Lower lobe of right lung (tissue), 2 donors: ENCODE measurements around the gene ZNF587. TPM values are rescaled to one million over a fixed set of nuclear protein-coding genes. Genes with fewer than 3 reads are reported as not detected.
A peak's percentile ranks its signal among the peaks of the same experiment; 100 is the strongest.
"Not testable (repeated sequence)": the region's sequence is repeated elsewhere in the genome, so short reads cannot be mapped to it uniquely, and the experiment has no call there.

Experiments used
- ATAC-seq, 2 donors: fragments of 200-7000 bp; cut with Tn5 transposase; one replicate each; pipeline ENCODE4 v1.9.1; 2020 to 2022; ENCODE audit warnings: mild to moderate bottlenecking in 2 of 2, moderate library complexity in 2 of 2
- DNase-seq: peaks from one replicate; pipeline ENCODE4 v3.0.0-alpha.2; 2020
- H3K27ac ChIP-seq: fragments of 200-600 bp; one replicate; pipeline ENCODE4 v1.8.0; 2022
- H3K27me3 ChIP-seq: fragments of 200-600 bp; one replicate; pipeline ENCODE4 v1.8.0; 2022; ENCODE audit warnings: low read depth
- H3K36me3 ChIP-seq: fragments of 200-600 bp; one replicate; pipeline ENCODE4 v1.8.0; 2022; ENCODE audit warnings: mild to moderate bottlenecking
- H3K4me1 ChIP-seq: fragments of 200-600 bp; one replicate; pipeline ENCODE4 v1.8.0; 2022
- H3K4me3 ChIP-seq: fragments of 200-600 bp; one replicate; pipeline ENCODE4 v1.8.0; 2022; ENCODE audit warnings: mild to moderate bottlenecking
- H3K9me3 ChIP-seq: fragments of 200-600 bp; one replicate; pipeline ENCODE4 v1.8.0; 2022
- intact Hi-C: fragments of 100-400 bp; cut with DNase I; formaldehyde crosslinking; loops from one replicate; pipeline ENCODE4 v1.11.0; 2022
- long read RNA-seq: library from polyadenylated mRNA; unstranded; transcript quantifications from one replicate; pipeline ENCODE4 v2.0.0, GENCODE V29; 2021
- total RNA-seq: library from RNA; stranded (reverse); fragmentation: NEBNext Ultra II Directional; extraction: Animal tissue kit (Norgen Biotek cat#: 25700); gene quantifications from one replicate; pipeline ENCODE4 v1.2.1, GENCODE V29; 2021
- TF ChIP-seq, protein P1 (sequence below): fragments of 200-600 bp; IDR thresholded peaks from one replicate; pipeline ENCODE4 v1.8.0; 2022; ENCODE audit warnings: antibody characterized with exemption, mild to moderate bottlenecking
- donor health status: DM: no; HTN: yes; CAD: no; lungs with severe emphysema.

ZNF587 gene
- total RNA-seq, result 25.6 TPM
- long read RNA-seq, full-length matches to known transcripts, result 1 of 6 reads
- long read RNA-seq, partial matches to known transcripts, result 0 of 6 reads
- long read RNA-seq, other reads (novel, unspliced or antisense), result 5 of 6 reads

DNA sequence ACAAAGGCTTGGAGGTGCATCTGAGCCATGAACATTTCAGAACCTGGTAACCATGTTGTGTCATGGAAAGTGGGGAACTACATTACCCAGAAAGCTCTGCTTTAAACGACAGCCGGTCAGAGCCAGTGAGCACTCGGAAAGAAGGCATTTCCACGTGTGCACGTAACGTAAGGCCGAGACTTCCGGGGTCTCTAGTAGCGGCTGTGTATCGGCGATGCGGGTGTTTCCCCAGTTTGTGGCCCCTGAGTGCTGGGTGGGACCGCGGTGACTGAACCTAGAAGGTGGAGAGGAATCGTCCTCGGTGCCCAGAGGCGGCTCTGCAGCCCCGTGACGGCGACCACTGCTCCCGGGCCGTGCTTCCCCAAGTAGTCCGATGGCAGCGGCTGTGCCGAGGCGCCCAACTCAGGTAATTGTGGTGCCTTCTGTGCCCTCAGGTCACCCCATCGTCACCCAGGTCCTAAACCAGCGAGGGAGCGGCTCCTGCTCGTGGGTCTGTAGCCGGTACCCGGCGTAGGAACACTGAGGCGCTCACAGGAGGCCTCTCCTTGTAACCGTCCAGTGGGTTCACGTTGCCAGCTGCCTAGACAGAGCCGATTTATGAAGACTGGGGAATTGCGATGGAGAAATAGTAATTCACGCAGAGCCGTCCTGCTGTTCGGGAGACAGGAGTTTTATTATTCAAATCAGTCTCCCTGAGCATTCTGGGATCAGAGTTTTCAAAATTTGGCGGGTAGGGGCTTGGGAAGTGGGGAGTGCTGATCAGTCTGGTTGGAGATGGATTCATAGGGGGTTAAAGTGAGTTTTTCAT is at the start of gene ZNF587:
Gene ZNF587, plus strand, starts transcription at position 194 of the 808 bp plus-strand sequence. Its CDS starts 180 bp downstream, at position 374.
- Histone ChIP-seq H3K4me3 (peak within 1 kb of the TSS; percentile 79), H3K27ac (peak within 1 kb of the TSS; percentile 78)
- H3K4me1 ChIP-seq, H3K9me3 ChIP-seq, H3K27me3 ChIP-seq, intact Hi-C loops, H3K36me3 ChIP-seq: not testable (repeated sequence)
- DNase-seq (peak; percentile 78), ATAC-seq (peak; percentile 97 to 99)

DNA sequence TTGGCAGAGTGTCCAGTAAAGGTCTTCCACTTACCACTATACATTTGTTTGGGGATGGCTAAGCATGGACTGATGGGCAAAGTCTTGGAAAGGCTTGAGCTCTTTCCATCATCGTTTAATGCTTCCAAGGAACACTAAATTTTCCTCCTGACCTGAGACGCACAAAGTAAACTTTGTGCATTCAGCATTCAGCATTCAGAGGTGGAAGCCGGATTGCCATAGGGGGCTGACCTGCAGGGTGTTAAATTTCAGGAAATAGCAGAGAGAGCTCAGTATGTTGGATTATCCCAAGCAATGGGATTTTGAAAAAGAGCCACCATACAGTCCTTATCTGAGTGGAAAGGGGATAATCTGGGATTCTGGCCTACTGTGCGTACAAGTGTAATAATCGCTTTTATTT is 49.0 kb upstream of the ZNF587 start:
- ATAC-seq (no peak), DNase-seq (no peak)
- intact Hi-C loops, result no loop called here
- Histone ChIP-seq H3K36me3 (peaks cover 12% of the 10 kb centered on the region), H3K4me1 (peaks cover 29% of the 10 kb centered on the region), H3K4me3 (no peak overlapping the region), H3K27ac (no peak overlapping the region), H3K9me3 (no peaks in the 10 kb centered on the region), H3K27me3 (no peaks in the 10 kb centered on the region)
- TF ChIP-seq, protein P1, sequence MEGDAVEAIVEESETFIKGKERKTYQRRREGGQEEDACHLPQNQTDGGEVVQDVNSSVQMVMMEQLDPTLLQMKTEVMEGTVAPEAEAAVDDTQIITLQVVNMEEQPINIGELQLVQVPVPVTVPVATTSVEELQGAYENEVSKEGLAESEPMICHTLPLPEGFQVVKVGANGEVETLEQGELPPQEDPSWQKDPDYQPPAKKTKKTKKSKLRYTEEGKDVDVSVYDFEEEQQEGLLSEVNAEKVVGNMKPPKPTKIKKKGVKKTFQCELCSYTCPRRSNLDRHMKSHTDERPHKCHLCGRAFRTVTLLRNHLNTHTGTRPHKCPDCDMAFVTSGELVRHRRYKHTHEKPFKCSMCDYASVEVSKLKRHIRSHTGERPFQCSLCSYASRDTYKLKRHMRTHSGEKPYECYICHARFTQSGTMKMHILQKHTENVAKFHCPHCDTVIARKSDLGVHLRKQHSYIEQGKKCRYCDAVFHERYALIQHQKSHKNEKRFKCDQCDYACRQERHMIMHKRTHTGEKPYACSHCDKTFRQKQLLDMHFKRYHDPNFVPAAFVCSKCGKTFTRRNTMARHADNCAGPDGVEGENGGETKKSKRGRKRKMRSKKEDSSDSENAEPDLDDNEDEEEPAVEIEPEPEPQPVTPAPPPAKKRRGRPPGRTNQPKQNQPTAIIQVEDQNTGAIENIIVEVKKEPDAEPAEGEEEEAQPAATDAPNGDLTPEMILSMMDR, result no peak

DNA sequence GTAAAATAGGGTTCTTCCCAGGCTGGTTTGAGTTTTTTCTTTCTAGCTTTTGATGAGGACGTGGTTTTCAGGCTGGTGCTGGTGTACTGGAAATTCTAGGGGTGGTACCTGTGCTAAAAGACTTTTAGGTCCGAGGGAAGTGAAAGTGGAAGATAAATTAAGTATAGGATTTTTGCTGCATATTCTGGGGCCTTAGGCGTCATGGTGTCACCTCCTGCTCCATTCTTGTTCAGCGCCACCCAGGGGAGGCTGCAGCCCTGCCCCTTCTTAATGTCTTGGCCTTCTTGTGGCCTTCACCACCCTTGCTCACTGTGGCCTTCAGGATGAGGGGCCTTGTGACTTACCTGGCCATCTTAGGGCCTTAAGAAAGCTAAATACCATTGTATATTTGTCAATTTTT is 47.4 kb upstream of the ZNF587 start:
- no peaks in the 10 kb centered on the region for H3K9me3 ChIP-seq
- no peak overlapping the region for H3K27ac ChIP-seq
- intact Hi-C loops, result no loop called here
- ATAC-seq (no peak), DNase-seq (no peak)
- H3K4me3 ChIP-seq, result no peak overlapping the region
- no peaks in the 10 kb centered on the region for H3K36me3 ChIP-seq
- TF ChIP-seq, protein P1, result no peak
- peaks cover 31% of the 10 kb centered on the region for H3K4me1 ChIP-seq
- H3K27me3 ChIP-seq, result no peaks in the 10 kb centered on the region

DNA sequence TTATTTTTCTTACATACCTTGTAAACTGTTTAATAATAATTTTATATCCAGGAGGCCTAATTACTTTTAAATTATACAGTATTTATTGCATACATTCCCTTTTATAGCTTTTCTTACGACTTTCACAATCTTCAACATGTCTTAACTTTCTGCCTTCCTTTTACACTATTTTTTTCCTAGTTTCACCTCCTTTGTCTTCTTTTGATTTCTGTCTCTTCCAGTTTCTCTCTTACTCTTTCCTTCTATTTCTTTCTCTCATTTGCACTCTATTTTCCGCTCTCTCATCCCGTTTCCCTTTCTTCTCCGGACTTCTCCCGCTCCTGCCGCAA is 46.4 kb upstream of the ZNF587 start:
- peak overlapping the region; percentile 79 for H3K27ac ChIP-seq

DNA sequence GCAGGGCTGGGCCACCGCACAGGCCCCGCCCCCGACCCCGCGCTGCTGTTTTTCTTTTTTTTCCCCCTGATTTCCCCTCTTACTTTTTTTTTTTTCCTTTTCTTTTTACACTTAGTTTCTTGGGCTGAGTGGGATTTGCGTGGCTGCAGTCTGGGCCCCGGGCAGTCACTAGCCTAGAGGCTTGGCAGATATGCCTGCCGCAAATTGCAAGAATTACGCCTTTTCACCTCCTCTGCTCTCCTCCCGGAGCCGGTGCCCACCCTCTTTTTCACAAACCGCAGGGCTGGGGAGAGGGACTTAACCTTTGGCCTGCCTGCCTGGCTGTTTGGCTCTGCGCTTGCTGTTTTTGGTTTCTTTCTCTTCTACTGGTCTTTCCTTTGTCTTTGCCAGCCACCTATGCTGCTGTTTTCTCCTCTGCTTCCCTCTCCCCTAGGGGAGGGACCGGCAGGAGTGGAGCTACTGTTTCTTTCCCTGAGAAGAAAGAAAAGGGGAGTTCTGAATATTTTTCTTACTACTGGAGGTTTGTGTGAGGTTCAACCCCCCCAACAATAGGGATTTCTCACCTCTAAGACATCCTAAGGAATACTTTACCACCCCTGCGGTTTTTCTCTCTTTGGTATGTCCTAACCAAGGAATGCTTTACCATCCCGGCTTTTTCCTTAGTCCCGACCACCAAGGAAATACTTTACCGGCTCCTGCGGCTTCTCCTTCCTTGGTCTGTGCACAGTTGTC is 45.9 kb upstream of the ZNF587 start:
- Histone ChIP-seq H3K27ac (peak overlapping the region; percentile 79), H3K9me3 (no peaks in the 10 kb centered on the region), H3K27me3 (no peaks in the 10 kb centered on the region), H3K36me3 (peaks cover 13% of the 10 kb centered on the region), H3K4me3 (peak overlapping the region; percentile 58), H3K4me1 (peaks cover 31% of the 10 kb centered on the region)
- TF ChIP-seq, protein P1, result no peak
- intact Hi-C loops, result no loop called here
- DNase-seq, result no peak
- ATAC-seq, result peak; percentile 55 to 60

More for the DNA sequence above, 46.4 kb upstream of the ZNF587 start:
- ATAC-seq (no peak), DNase-seq (no peak)
- Histone ChIP-seq H3K9me3 (no peaks in the 10 kb centered on the region), H3K4me3 (peak overlapping the region; percentile 58), H3K4me1 (peaks cover 31% of the 10 kb centered on the region), H3K27me3 (no peaks in the 10 kb centered on the region), H3K36me3 (peaks cover 9% of the 10 kb centered on the region)
- TF ChIP-seq, protein P1, result no peak
- intact Hi-C loops, result no loop called here

DNA sequence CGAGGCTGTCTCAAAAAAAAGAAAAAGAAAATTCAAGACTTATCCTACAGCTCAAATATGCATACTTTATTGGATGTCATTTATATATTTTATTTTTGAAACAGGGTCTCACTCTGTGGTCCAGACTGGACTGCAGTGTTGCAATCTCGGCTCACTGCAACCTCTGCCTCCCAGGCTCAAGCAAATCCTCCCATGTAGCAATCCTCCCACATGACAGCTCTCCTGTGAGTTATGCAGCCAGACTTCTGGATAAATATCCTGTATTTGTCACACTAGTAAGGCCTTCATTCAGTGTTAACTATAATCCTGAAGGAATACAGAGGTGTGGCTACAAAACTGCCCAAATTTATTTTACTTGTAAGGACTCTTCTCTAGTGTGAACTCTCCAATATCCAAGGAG is 42.1 kb upstream of the ZNF587 start:
- TF ChIP-seq, protein P1, result no peak
- ATAC-seq, result no peak
- Histone ChIP-seq H3K36me3 (peaks cover 42% of the 10 kb centered on the region), H3K4me3 (no peak overlapping the region), H3K27ac (no peak overlapping the region), H3K9me3 (no peaks in the 10 kb centered on the region), H3K27me3 (no peaks in the 10 kb centered on the region), H3K4me1 (peaks cover 44% of the 10 kb centered on the region)
- DNase-seq, result no peak
- intact Hi-C loops, result no loop called here

DNA sequence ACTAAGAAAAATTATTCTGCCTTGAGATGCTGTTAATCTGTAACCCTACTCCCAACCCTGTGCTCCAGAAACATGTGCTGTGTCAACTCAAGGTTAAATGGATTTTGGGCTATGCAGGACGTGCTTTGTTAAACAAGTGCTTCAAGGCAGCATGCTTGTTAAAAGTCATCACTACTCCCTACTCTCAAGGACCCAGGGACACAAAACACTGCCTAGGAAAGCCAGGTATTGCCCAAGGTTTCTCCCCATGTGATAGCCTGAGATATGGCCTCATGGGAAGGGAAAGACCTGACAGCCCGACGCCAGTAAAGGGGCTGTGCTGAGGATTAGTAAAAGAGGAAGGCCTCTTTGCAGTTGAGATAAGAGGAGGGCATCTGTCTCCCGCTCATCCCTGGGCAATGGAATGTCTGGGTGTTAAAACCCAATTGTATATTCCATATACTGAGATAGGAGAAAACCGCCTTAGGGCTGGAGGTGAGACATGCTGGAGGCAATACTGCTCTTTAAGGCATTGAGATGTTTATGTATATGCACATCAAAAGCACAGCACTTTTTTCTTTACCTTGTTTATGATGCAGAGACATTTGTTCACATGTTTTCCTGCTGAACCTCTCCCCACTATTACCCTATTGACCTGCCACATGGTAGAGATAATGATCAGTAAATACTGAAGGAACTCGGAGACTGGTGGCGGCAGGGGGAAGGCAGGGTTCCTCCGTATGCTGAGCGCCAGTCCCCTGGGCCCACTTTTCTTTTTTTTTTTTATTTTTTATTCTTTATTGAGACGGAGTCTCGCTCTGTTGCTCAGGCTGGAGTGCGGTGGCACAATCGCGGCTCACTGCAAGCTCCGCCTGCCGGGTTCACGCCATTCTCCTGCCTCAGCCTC is 39.0 kb upstream of the ZNF587 start:
- peaks cover 37% of the 10 kb centered on the region for H3K4me1 ChIP-seq
- H3K4me3 ChIP-seq, H3K27ac ChIP-seq, H3K9me3 ChIP-seq, intact Hi-C loops, H3K27me3 ChIP-seq, ATAC-seq, DNase-seq: not testable (repeated sequence)
- H3K36me3 ChIP-seq, result peaks cover 42% of the 10 kb centered on the region
